Breast epithelium (tissue), 4 donors: ENCODE measurements around the gene GPN3. TPM values are rescaled to one million over a fixed set of nuclear protein-coding genes. Genes with fewer than 3 reads are reported as not detected.

Experiments used
- DNase-seq, 2 donors: peaks; one replicate each; pipeline ENCODE4 v3.0.0-alpha.2; 2019; ENCODE audit warnings: low spot score in 2 of 2
- H3K27ac ChIP-seq, 2 donors: fragments of 200-600 bp; sonication (generic) in 1 of 2; one replicate each; pipeline ENCODE4 v1.5.1; 2016 to 2019; ENCODE audit warnings: mild to moderate bottlenecking in 1 of 2
- H3K27me3 ChIP-seq, 2 donors: fragments of 200-600 bp; sonication (generic) in 1 of 2; one replicate each; pipeline versions ENCODE4 v1.5.1 to v1.6.0; 2017 to 2019; ENCODE audit warnings: control low read depth in 1 of 2, mild to moderate bottlenecking in 1 of 2
- H3K36me3 ChIP-seq: fragments of 200-600 bp; one replicate; pipeline ENCODE4 v1.5.1; 2019
- H3K4me1 ChIP-seq, 2 donors: fragments of 200-600 bp; sonication (generic); one replicate each; pipeline ENCODE4 v1.5.1; 2016 to 2019; ENCODE audit warnings: control low read depth in 1 of 2
- H3K4me3 ChIP-seq, 3 donors: fragments of 200-600 bp; sonication (generic); 1 replicate in 2 of 3; 2 replicates in 1 of 3; pipeline ENCODE4 v1.5.1; 2016 to 2019; ENCODE audit warnings: mild to moderate bottlenecking in 3 of 3, moderate library complexity in 2 of 3
- H3K9me3 ChIP-seq, 2 donors: fragments of 200-600 bp; sonication (generic) in 1 of 2; one replicate each; pipeline ENCODE4 v1.5.1; 2016 to 2019; ENCODE audit warnings: control low read depth in 1 of 2
- POLR2A ChIP-seq: fragments of 450-650 bp; IDR thresholded peaks from one replicate; pipeline ENCODE4 v1.6.1; 2016; ENCODE audit warnings: antibody characterized with exemption, mild to moderate bottlenecking, moderate library complexity
- POLR2AphosphoS5 ChIP-seq, 3 donors: sonication (generic); formaldehyde crosslinking; IDR thresholded peaks; one replicate each; pipeline ENCODE4 v1.6.1; 2017; ENCODE audit warnings: antibody characterized with exemption in 3 of 3
- intact Hi-C: fragments of 100-400 bp; cut with DNase I; formaldehyde crosslinking; loops from one replicate; pipeline ENCODE4 v1.15.1; 2023; ENCODE audit warnings: low total_unique reads
- total RNA-seq, 3 donors: library from RNA; depleted of rRNA; stranded (reverse); fragments of >200 nt; gene quantifications; one replicate each; pipeline ENCODE4 v1.1.0, GENCODE V29; 2016
- TF ChIP-seq, protein P1 (sequence below), 3 donors: fragments of 450-650 bp; IDR thresholded peaks; one replicate each; pipeline ENCODE4 v1.5.1; 2016 to 2017; ENCODE audit warnings: antibody characterized with exemption in 3 of 3, mild to moderate bottlenecking in 3 of 3, moderate library complexity in 3 of 3

Gene GPN3
- total RNA-seq, 3 donors from 2014 or later: 19.8 to 31.0 (median 21.0) TPM

DNA sequence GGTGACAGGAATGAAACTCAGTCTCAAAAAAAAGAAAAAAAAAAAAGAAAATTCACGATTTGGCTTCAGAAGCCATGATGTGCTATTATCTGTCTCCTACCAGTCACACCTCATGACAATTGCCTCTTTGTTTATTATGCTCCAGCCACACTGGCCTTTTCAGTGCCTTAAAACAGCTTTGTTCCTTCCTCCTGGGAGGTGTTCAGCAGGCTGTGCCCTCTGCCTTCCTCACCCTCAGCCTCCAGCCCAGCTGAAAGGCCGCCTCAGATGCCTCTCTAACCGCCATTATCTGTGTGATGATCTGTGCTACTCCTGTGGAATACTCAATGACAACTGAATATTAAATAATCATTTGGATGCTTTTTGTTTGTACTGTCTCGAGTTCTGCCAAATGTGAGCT lies 9.3 kb downstream of the GPN3 start:
- no peaks in the 10 kb centered on the region for H3K36me3 ChIP-seq
- no peak overlapping the region for H3K27ac ChIP-seq
- H3K4me1 ChIP-seq: no peaks in the 10 kb centered on the region
- no peaks in the 10 kb centered on the region for H3K9me3 ChIP-seq
- no peak for DNase-seq
- TF ChIP-seq POLR2A (no peak), POLR2AphosphoS5 (IDR thresholded peaks at IDR 0.05) (no peak)
- TF ChIP-seq, protein P1, sequence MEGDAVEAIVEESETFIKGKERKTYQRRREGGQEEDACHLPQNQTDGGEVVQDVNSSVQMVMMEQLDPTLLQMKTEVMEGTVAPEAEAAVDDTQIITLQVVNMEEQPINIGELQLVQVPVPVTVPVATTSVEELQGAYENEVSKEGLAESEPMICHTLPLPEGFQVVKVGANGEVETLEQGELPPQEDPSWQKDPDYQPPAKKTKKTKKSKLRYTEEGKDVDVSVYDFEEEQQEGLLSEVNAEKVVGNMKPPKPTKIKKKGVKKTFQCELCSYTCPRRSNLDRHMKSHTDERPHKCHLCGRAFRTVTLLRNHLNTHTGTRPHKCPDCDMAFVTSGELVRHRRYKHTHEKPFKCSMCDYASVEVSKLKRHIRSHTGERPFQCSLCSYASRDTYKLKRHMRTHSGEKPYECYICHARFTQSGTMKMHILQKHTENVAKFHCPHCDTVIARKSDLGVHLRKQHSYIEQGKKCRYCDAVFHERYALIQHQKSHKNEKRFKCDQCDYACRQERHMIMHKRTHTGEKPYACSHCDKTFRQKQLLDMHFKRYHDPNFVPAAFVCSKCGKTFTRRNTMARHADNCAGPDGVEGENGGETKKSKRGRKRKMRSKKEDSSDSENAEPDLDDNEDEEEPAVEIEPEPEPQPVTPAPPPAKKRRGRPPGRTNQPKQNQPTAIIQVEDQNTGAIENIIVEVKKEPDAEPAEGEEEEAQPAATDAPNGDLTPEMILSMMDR (IDR thresholded peaks at IDR 0.05): no peak
- intact Hi-C loops: loop anchor here (5.0 kb wide), 1 partner anchor 1034 kb away; no protein-coding TSS in a partner anchor
- H3K4me3 ChIP-seq: no peak overlapping the region
- no peaks in the 10 kb centered on the region for H3K27me3 ChIP-seq

DNA sequence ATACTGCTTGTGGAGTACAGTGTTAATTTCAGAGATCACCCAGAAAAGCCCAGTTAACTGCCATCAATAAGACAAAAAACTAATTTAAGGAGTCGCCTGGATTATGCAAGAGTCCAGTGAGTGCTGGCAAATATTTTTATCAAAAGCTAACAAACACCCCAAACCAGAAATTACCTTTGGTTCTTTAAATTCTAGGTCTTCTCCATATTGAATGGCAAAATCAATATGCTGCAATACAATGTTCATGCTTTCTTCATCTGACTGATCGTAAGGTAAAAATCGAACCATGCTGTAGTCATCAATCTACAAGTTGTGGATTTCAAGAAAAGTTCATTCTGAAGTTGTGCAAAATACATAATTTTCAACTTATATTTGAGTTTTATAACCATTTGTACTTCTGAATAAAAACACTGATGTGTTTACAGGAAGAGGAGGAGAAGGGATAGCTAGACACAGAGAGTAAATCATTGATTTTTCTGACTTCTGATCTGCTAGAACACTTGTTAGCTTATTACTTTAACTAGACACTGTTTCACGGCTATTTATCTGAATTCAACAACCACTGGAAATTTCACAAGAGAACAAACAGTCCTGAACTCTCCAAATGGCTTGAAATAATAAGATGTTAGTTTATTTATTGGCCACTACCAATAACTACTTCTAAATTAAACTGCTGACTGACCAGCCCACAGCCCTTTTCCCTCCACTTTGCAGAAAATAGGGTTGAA lies 14.3 kb downstream of the GPN3 start:
- H3K27me3 ChIP-seq: no peaks in the 10 kb centered on the region
- no peaks in the 10 kb centered on the region for H3K9me3 ChIP-seq
- TF ChIP-seq POLR2A: no peak
- no peaks in the 10 kb centered on the region for H3K4me1 ChIP-seq
- intact Hi-C loops: no loop called here
- no peak overlapping the region for H3K27ac ChIP-seq
- no peaks in the 10 kb centered on the region for H3K36me3 ChIP-seq
- H3K4me3 ChIP-seq: no peak overlapping the region
- DNase-seq: no peak

- H3K27me3 ChIP-seq: no peaks in the 10 kb centered on the region
- intact Hi-C loops: no loop called here
- DNase-seq: no peak
- H3K27ac ChIP-seq: no peak overlapping the region
- TF ChIP-seq, protein P1 (IDR thresholded peaks at IDR 0.05): no peak
- TF ChIP-seq POLR2A: no peak
- TF ChIP-seq POLR2AphosphoS5 (IDR thresholded peaks at IDR 0.05): no peak
- no peaks in the 10 kb centered on the region for H3K9me3 ChIP-seq
- H3K4me1 ChIP-seq: no peaks in the 10 kb centered on the region
- H3K36me3 ChIP-seq: no peaks in the 10 kb centered on the region
- no peak overlapping the region for H3K4me3 ChIP-seq
These were observed 16.8 kb downstream of the GPN3 start for GRCh38 chr12:110451263-110451662.

DNA sequence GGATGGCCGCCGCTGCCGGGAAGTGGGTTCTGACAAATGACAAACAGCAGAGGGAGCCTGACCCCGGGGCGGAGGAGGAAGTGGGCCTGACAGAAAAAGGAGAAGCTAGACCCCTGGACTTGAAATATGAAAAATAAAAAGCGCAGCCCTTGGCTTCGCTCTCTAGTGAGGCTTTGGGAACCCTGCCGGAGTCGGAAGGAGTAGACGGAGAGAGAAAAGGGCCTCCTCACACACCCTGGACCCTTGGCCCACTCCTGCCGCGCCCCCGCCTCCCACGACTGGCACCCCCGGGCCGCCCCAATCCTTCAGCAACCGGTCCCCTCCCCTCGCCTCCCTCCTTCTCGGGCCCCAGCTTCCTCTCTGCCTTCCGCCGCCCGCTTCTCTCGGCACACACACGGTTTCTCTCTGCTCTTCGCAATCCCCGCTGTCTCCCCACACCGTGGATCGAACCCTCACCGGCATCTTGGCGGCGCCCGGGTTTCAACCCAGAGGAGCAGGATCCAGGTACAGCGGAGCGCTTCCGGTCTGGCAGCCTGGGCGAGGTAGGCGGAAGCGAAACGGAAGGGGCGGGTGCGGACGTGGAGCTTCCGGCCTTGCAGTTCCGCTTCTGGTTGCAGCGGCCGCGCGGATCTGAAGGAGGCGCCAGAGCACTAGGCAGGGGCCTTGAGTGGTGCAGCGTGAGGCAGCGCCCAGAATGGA lies 18.1 kb downstream of the GPN3 start, which contains the start of gene ARPC3:
ARPC3 (minus strand) TSS at position 539 of the 699 bp plus-strand sequence; CDS start at position 462, 77 bp downstream.
- Histone ChIP-seq H3K4me1 (no peaks in the 10 kb centered on the region), H3K4me3 (peak within 1 kb of the TSS; percentile 85 to 95 (median 94)), H3K27ac (peak within 1 kb of the TSS; percentile 95), H3K27me3 (no peaks in the 10 kb centered on the region), H3K9me3 (no peaks in the 10 kb centered on the region), H3K36me3 (no peaks in the 10 kb centered on the region)
- TF ChIP-seq POLR2AphosphoS5 (IDR thresholded peaks at IDR 0.05) (peak; percentile 86 to 92 (median 90)), POLR2A (peak; percentile 59)
- TF ChIP-seq, protein P1 (IDR thresholded peaks at IDR 0.05): peak; percentile 75 to 84 (median 81)
- DNase-seq: peak; percentile 93 to 94
- intact Hi-C loops: no loop called here

GRCh38 chr12:110444455-110444854 lies 23.6 kb downstream of the GPN3 start:
- no peak overlapping the region for H3K4me3 ChIP-seq
- intact Hi-C loops: no loop called here
- no peaks in the 10 kb centered on the region for H3K4me1 ChIP-seq
- no peaks in the 10 kb centered on the region for H3K9me3 ChIP-seq
- H3K27me3 ChIP-seq: no peaks in the 10 kb centered on the region
- TF ChIP-seq, protein P1 (IDR thresholded peaks at IDR 0.05): no peak
- TF ChIP-seq POLR2AphosphoS5 (IDR thresholded peaks at IDR 0.05): no peak
- TF ChIP-seq POLR2A: no peak
- H3K36me3 ChIP-seq: no peaks in the 10 kb centered on the region
- H3K27ac ChIP-seq: no peak overlapping the region
- no peak for DNase-seq
